HepG2 (cell line): ENCODE results near the gene AP2S1. TPM values are rescaled to one million over a fixed set of nuclear protein-coding genes. Genes with fewer than 3 reads are reported as not detected.
A peak's percentile ranks its signal among the peaks of the same experiment; 100 is the strongest.

Experiments
- ATAC-seq: fragments of 200-7000 bp; cut with Tn5 transposase; 3 replicates; pipeline ENCODE4 v1.9.1; 2020; ENCODE audit warnings: mild to moderate bottlenecking, moderate library complexity
- BruUV-seq: library from RNA; stranded (reverse); fragments of 400-500 nt; replicated peaks from 2 replicates; lab custom pipeline; 2021; lab: Mats Ljungman, UMichigan
- CTCF ChIA-PET: fragments of 300-600 bp; formaldehyde crosslinking; extraction: SDS; loops from one replicate; lab custom pipeline; 2021; ENCODE audit warnings: low total read pairs, inconsistent platforms, low intra/inter-chr PET ratio; lab: Yijun Ruan, JAX
- POLR2A ChIA-PET: fragments of 350-600 bp; sonication (Branson Sonifier 250); formaldehyde crosslinking; loops from one replicate; lab custom pipeline; 2020; ENCODE audit warnings: antibody characterized with exemption, inconsistent platforms; lab: Yijun Ruan, JAX
- DNase-seq: peaks from one replicate; pipeline ENCODE4 v3.0.0-alpha.2; 2015; ENCODE audit warnings: low spot score
- FAIRE-seq: peaks from 3 replicates; lab custom pipeline; 2011; peaks lifted over from hg19 to GRCh38; lab: Jason Lieb, UNC
- H2AFZ ChIP-seq: one replicate; pipeline ENCODE4 v1.6.1; 2011; ENCODE audit warnings: low read length, inconsistent platforms
- H3K27ac ChIP-seq: fragments of 300-600 bp; 3 replicates; pipeline ENCODE4 v1.8.0; 2011; ENCODE audit warnings: mixed run types, mild to moderate bottlenecking, mixed read lengths, low read length, inconsistent platforms; ENCODE audit not compliant: insufficient read depth; ENCODE audit errors: extremely low read length
- H3K27me3 ChIP-seq, 2 experiments: fragments of 200-600 bp in 1 of 2; 2 replicates in 1 of 2; 3 replicates in 1 of 2; pipeline versions ENCODE4 v1.6.0 to v1.8.0; 2011; ENCODE audit warnings: low read length in 2 of 2, mild to moderate bottlenecking in 2 of 2, moderate library complexity in 2 of 2, inconsistent platforms in 1 of 2; ENCODE audit not compliant: insufficient read depth in 2 of 2, control insufficient read depth in 1 of 2
- H3K36me3 ChIP-seq, 2 experiments: fragments of 200-600 bp in 1 of 2; replicated peaks in 1 of 2; 2 replicates in 1 of 2; 3 replicates in 1 of 2; pipeline versions ENCODE4 v1.5.1 to v1.8.0; 2011; ENCODE audit warnings: low read length in 2 of 2, inconsistent platforms in 1 of 2; ENCODE audit not compliant: insufficient read depth in 2 of 2, control insufficient read depth in 1 of 2
- H3K4me1 ChIP-seq: 2 replicates; pipeline ENCODE4 v1.5.1; 2012; ENCODE audit warnings: low read length, inconsistent platforms; ENCODE audit not compliant: insufficient read depth
- H3K4me2 ChIP-seq: 2 replicates; pipeline ENCODE4 v1.6.0; 2011; ENCODE audit warnings: low read depth, low read length, inconsistent platforms
- H3K4me3 ChIP-seq, 3 experiments: fragments of 200-600 bp in 1 of 3; sonication (generic), shearing (Covaris generic) in 1 of 3; replicated peaks in 1 of 3; 2 replicates each; pipeline ENCODE4 v1.5.1; 2011 to 2016; ENCODE audit warnings: low read length in 3 of 3, inconsistent platforms in 2 of 3, low read depth in 2 of 3, mild to moderate bottlenecking in 2 of 3, control low read depth in 1 of 3, mixed read lengths in 1 of 3; ENCODE audit not compliant: insufficient read depth in 1 of 3
- H3K79me2 ChIP-seq: one replicate; pipeline ENCODE4 v1.6.1; 2011; ENCODE audit warnings: low read length, inconsistent platforms; ENCODE audit not compliant: insufficient read depth
- H3K9ac ChIP-seq: 2 replicates; pipeline ENCODE4 v1.6.0; 2011; ENCODE audit warnings: mild to moderate bottlenecking, low read depth, low read length, inconsistent platforms; ENCODE audit not compliant: insufficient read depth
- H3K9me3 ChIP-seq: 2 replicates; pipeline ENCODE4 v1.5.1; 2012; ENCODE audit warnings: mild to moderate bottlenecking, low read length
- H4K20me1 ChIP-seq: 2 replicates; pipeline ENCODE4 v1.6.0; 2011; ENCODE audit warnings: inconsistent platforms, mild to moderate bottlenecking, low read length, moderate library complexity; ENCODE audit not compliant: insufficient read depth
- MAFF ChIP-seq: IDR thresholded peaks from 2 replicates; pipeline ENCODE4 v1.6.1; 2011; ENCODE audit warnings: low read depth, low read length, improper control_type of control experiment
- NFIC ChIP-seq: IDR thresholded peaks from 2 replicates; pipeline ENCODE4 v1.6.1; 2012; ENCODE audit warnings: mild to moderate bottlenecking, low read length, inconsistent platforms
- NR2F6 ChIP-seq, 2 experiments: IDR thresholded peaks; 2 replicates each; pipeline ENCODE4 v1.6.1; 2016; ENCODE audit warnings: antibody characterized with exemption in 1 of 2, mild to moderate bottlenecking in 1 of 2
- STAG1 ChIP-seq: sonication (generic); formaldehyde crosslinking; IDR thresholded peaks from 2 replicates; pipeline ENCODE4 v1.4.0; 2020; ENCODE audit warnings: missing genetic modification reagents
- ZNF703 ChIP-seq: sonication (generic); formaldehyde crosslinking; IDR thresholded peaks from 2 replicates; pipeline ENCODE4 v1.5.1; 2020; ENCODE audit warnings: missing genetic modification reagents, mild to moderate bottlenecking, moderate library complexity, borderline replicate concordance
- ZSCAN22 ChIP-seq: sonication (generic); formaldehyde crosslinking; IDR thresholded peaks from 2 replicates; pipeline ENCODE4 v1.4.0; 2020; ENCODE audit warnings: mild to moderate bottlenecking, missing genetic modification reagents
- WGBS: methylation state at CpG from one replicate; pipeline ENCODE4 v1.1.6; 2017; ENCODE audit warnings: low lambda C conversion rate; 5-methylcytosine and 5-hydroxymethylcytosine counted together
- in situ Hi-C: cut with HindIII; loops from 2 replicates; pipeline ENCODE4 v1.10.0; 2017; ENCODE audit warnings: low pct_unique_long_range_greater_than_20kb; ENCODE audit not compliant: extremely low pct_ligation_motif_present
- intact Hi-C: fragments of 100-400 bp; cut with micrococcal nuclease; formaldehyde crosslinking; loops from one replicate; pipeline ENCODE4 v1.10.0; 2022; ENCODE audit not compliant: unreplicated experiment
- polyA plus RNA-seq, 8 experiments: library from polyadenylated mRNA; depleted of rRNA in 3 of 8; stranded (reverse) in 7 of 8; unstranded in 1 of 8; fragments of >200 nt; fragmentation: Illumina TruSeq in 4 of 8; extraction: Trizol in 4 of 8; gene quantifications; 2 replicates each; pipeline versions ENCODE4 v1.2.1 to v1.2.3, GENCODE V29; 2011 to 2016; ENCODE audit warnings: low read depth in 4 of 8, missing spikeins in 1 of 8, mixed read lengths in 1 of 8; ENCODE audit not compliant: insufficient read depth in 1 of 8
- total RNA-seq, 5 experiments: library from RNA; depleted of rRNA; stranded (reverse); fragments of >200 nt; fragmentation: Illumina TruSeq; extraction: Trizol; gene quantifications; 2 replicates each; pipeline ENCODE4 v1.2.3, GENCODE V29; 2016; ENCODE audit warnings: low read depth in 1 of 5
- TF ChIP-seq, protein P1 (sequence below): sonication (generic); formaldehyde crosslinking; IDR thresholded peaks from 2 replicates; pipeline ENCODE4 v1.4.0; 2020; ENCODE audit warnings: missing genetic modification reagents, mild to moderate bottlenecking, borderline replicate concordance
- TF ChIP-seq, protein P2 (sequence below): sonication (generic); formaldehyde crosslinking; IDR thresholded peaks from 2 replicates; pipeline ENCODE4 v1.9.0; 2021; ENCODE audit warnings: missing genetic modification reagents, borderline replicate concordance

AP2S1 gene
- total and polyA plus RNA-seq, 2 of the 13 experiments (the other 11 are each of a cell fraction or from before 2014, with no cell fraction given): 45.2 to 86.1 TPM

DNA sequence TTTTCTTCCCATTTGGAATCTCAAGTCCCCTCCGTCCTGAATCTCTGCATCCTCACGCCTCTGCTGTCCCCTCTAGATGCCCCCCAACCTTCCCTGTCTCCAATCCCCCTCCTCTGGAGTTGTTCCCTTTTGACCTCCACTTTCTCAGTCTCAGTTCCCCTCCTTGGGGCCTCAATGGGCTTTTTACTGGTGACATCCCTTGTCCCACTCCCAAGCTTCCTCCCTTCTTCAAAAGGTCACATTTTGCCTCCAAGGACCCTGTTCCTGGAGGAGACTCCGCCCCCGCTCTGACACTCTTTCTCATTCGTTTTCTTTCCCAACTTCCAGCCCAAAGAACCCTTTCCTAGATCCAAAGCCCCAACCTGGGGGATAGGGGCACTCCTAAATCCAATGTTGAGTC lies 1.0 kb downstream of the AP2S1 start:
- Histone ChIP-seq H3K27me3 (no peaks in the 10 kb centered on the region; a peak in 1 of 5 replicates), H3K4me1 (peaks cover 48% of the 10 kb centered on the region), H3K4me2 (peak overlapping the region; percentile 96), H4K20me1 (no peaks in the 10 kb centered on the region), H3K36me3 (peaks cover 0 to 9% of the 10 kb centered on the region in 2 experiments; a peak in 2 of 5 replicates), H3K9me3 (no peaks in the 10 kb centered on the region), H2AFZ (no peak overlapping the region), H3K27ac (peak overlapping the region; percentile 81), H3K9ac (peak overlapping the region; percentile 86), H3K79me2 (peaks cover 13% of the 10 kb centered on the region), H3K4me3 (peak overlapping the region; percentile 73 to 88 (median 85))
- DNase-seq (no peak), FAIRE-seq (no peak), ATAC-seq (no peak)
- CTCF ChIA-PET: no interaction called here
- BruUV-seq: no TSS peak
- TF ChIP-seq, protein P1, sequence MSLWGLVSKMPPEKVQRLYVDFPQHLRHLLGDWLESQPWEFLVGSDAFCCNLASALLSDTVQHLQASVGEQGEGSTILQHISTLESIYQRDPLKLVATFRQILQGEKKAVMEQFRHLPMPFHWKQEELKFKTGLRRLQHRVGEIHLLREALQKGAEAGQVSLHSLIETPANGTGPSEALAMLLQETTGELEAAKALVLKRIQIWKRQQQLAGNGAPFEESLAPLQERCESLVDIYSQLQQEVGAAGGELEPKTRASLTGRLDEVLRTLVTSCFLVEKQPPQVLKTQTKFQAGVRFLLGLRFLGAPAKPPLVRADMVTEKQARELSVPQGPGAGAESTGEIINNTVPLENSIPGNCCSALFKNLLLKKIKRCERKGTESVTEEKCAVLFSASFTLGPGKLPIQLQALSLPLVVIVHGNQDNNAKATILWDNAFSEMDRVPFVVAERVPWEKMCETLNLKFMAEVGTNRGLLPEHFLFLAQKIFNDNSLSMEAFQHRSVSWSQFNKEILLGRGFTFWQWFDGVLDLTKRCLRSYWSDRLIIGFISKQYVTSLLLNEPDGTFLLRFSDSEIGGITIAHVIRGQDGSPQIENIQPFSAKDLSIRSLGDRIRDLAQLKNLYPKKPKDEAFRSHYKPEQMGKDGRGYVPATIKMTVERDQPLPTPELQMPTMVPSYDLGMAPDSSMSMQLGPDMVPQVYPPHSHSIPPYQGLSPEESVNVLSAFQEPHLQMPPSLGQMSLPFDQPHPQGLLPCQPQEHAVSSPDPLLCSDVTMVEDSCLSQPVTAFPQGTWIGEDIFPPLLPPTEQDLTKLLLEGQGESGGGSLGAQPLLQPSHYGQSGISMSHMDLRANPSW (CRISPR knock-in tag): no peak
- TF ChIP-seq STAG1 (no peak), NFIC (no peak), MAFF (no peak), ZNF703 (CRISPR knock-in tag) (no peak), ZSCAN22 (no peak), NR2F6 (IDR thresholded peaks at IDR 0.05) (no peak), NR2F6 (CRISPR knock-in tag; IDR thresholded peaks at IDR 0.05) (no peak)
- TF ChIP-seq, protein P2, sequence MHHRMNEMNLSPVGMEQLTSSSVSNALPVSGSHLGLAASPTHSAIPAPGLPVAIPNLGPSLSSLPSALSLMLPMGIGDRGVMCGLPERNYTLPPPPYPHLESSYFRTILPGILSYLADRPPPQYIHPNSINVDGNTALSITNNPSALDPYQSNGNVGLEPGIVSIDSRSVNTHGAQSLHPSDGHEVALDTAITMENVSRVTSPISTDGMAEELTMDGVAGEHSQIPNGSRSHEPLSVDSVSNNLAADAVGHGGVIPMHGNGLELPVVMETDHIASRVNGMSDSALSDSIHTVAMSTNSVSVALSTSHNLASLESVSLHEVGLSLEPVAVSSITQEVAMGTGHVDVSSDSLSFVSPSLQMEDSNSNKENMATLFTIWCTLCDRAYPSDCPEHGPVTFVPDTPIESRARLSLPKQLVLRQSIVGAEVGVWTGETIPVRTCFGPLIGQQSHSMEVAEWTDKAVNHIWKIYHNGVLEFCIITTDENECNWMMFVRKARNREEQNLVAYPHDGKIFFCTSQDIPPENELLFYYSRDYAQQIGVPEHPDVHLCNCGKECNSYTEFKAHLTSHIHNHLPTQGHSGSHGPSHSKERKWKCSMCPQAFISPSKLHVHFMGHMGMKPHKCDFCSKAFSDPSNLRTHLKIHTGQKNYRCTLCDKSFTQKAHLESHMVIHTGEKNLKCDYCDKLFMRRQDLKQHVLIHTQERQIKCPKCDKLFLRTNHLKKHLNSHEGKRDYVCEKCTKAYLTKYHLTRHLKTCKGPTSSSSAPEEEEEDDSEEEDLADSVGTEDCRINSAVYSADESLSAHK (CRISPR knock-in tag): no peak
- in situ Hi-C loops (no loop called here), intact Hi-C loops (no loop called here)
- POLR2A ChIA-PET: interaction anchor here (1.4 kb wide), 1 partner anchor 41 kb away, joined by 3 read pairs; no protein-coding TSS in a partner anchor
- WGBS: 34% methylated on average over 5 of the region's 5 CpGs
